Skeletal muscle tissue (tissue), 4 donors: ENCODE data around the gene LTBP1. TPM values are rescaled to one million over a fixed set of nuclear protein-coding genes. Genes with fewer than 3 reads are reported as not detected.

Experiments used
- H3K27ac ChIP-seq: one replicate; pipeline ENCODE4 v1.7.0; 2013; ENCODE audit warnings: mild to moderate bottlenecking, low read depth, low read length, inconsistent platforms
- H3K27me3 ChIP-seq, 3 donors: one replicate each; pipeline ENCODE4 v1.7.0; 2013; ENCODE audit warnings: low read length in 3 of 3; ENCODE audit not compliant: control insufficient read depth in 3 of 3, insufficient read depth in 3 of 3
- H3K36me3 ChIP-seq, 3 donors: one replicate each; pipeline ENCODE4 v1.7.0; 2013; ENCODE audit warnings: low read length in 3 of 3; ENCODE audit not compliant: control insufficient read depth in 3 of 3, insufficient read depth in 3 of 3
- H3K4me1 ChIP-seq, 3 donors: one replicate each; pipeline ENCODE4 v1.7.0; 2013; ENCODE audit warnings: low read length in 3 of 3, mild to moderate bottlenecking in 3 of 3; ENCODE audit not compliant: control insufficient read depth in 3 of 3, insufficient read depth in 3 of 3
- H3K4me3 ChIP-seq, 3 donors: one replicate each; pipeline ENCODE4 v1.7.0; 2013; ENCODE audit warnings: low read length in 3 of 3
- H3K9ac ChIP-seq, 3 donors: one replicate each; pipeline ENCODE4 v1.7.0; 2013; ENCODE audit warnings: low read length in 3 of 3, mild to moderate bottlenecking in 3 of 3, moderate library complexity in 2 of 3, low read depth in 1 of 3
- H3K9me3 ChIP-seq, 3 donors: one replicate each; pipeline ENCODE4 v1.7.0; 2013; ENCODE audit warnings: low read length in 3 of 3; ENCODE audit not compliant: control insufficient read depth in 3 of 3
- total RNA-seq: library from RNA; depleted of rRNA; stranded (reverse); fragments of >200 nt; gene quantifications from one replicate; pipeline ENCODE4 v1.2.3, GENCODE V29; 2014
- donor health status: Osteomylitis.

The LTBP1 gene
- total RNA-seq, 1 donor from 2014 or later = 78.8 TPM

- Histone ChIP-seq H3K9ac (no peak overlapping the region), H3K27ac (no peak overlapping the region), H3K9me3 (no peaks in the 10 kb centered on the region), H3K4me3 (no peak overlapping the region), H3K4me1 (peaks cover 0 to 3% (median 0%) of the 10 kb centered on the region in 3 donors), H3K36me3 (no peaks in the 10 kb centered on the region), H3K27me3 (no peaks in the 10 kb centered on the region)
Measured at GRCh38 chr2:33077844-33078243, 131.1 kb downstream of the LTBP1 start.

GRCh38 chr2:33081691-33082090 is 134.9 kb downstream of the LTBP1 start:
- no peaks in the 10 kb centered on the region for H3K27me3 ChIP-seq
- H3K4me1 ChIP-seq = peaks cover 10 to 17% (median 11%) of the 10 kb centered on the region in 3 donors
- H3K4me3 ChIP-seq = no peak overlapping the region
- H3K9me3 ChIP-seq = no peaks in the 10 kb centered on the region
- no peak overlapping the region for H3K27ac ChIP-seq
- no peaks in the 10 kb centered on the region for H3K36me3 ChIP-seq
- no peak overlapping the region for H3K9ac ChIP-seq

- H3K27me3 ChIP-seq = no peaks in the 10 kb centered on the region
- H3K27ac ChIP-seq = no peak overlapping the region
- no peak overlapping the region for H3K4me3 ChIP-seq
- H3K36me3 ChIP-seq = no peaks in the 10 kb centered on the region
- no peak overlapping the region for H3K9ac ChIP-seq
- peaks cover 10 to 17% (median 11%) of the 10 kb centered on the region in 3 donors for H3K4me1 ChIP-seq
- H3K9me3 ChIP-seq = no peaks in the 10 kb centered on the region
Measured at GRCh38 chr2:33083699-33084387, 137.1 kb downstream of the LTBP1 start.

- Histone ChIP-seq H3K27ac (no peak overlapping the region), H3K4me3 (no peak overlapping the region), H3K4me1 (peaks cover 10 to 17% (median 11%) of the 10 kb centered on the region in 3 donors), H3K9me3 (no peaks in the 10 kb centered on the region), H3K27me3 (no peaks in the 10 kb centered on the region), H3K9ac (no peak overlapping the region), H3K36me3 (no peaks in the 10 kb centered on the region)
Measured at GRCh38 chr2:33084433-33084832, 137.7 kb downstream of the LTBP1 start.

GRCh38 chr2:33085646-33086045 is 138.9 kb downstream of the LTBP1 start:
- Histone ChIP-seq H3K36me3 (no peaks in the 10 kb centered on the region), H3K27me3 (no peaks in the 10 kb centered on the region), H3K4me1 (peaks cover 10 to 17% (median 11%) of the 10 kb centered on the region in 3 donors), H3K9ac (no peak overlapping the region), H3K9me3 (no peaks in the 10 kb centered on the region), H3K4me3 (peak overlapping the region in 1 of 3 donors; percentile 55), H3K27ac (no peak overlapping the region)

- H3K4me1 ChIP-seq = peaks cover 11 to 17% (median 13%) of the 10 kb centered on the region in 3 donors
- peak overlapping the region in 1 of 3 donors; percentile 5 for H3K9ac ChIP-seq
- H3K4me3 ChIP-seq = peak overlapping the region in 2 of 3 donors; percentile 5 to 55
- no peaks in the 10 kb centered on the region for H3K9me3 ChIP-seq
- H3K36me3 ChIP-seq = no peaks in the 10 kb centered on the region
- no peaks in the 10 kb centered on the region for H3K27me3 ChIP-seq
- no peak overlapping the region for H3K27ac ChIP-seq
Measured at GRCh38 chr2:33086400-33087015, 139.8 kb downstream of the LTBP1 start.

- peaks cover 10 to 11% (median 10%) of the 10 kb centered on the region in 3 donors for H3K4me1 ChIP-seq
- no peak overlapping the region for H3K9ac ChIP-seq
- H3K36me3 ChIP-seq = no peaks in the 10 kb centered on the region
- no peak overlapping the region for H3K27ac ChIP-seq
- H3K27me3 ChIP-seq = no peaks in the 10 kb centered on the region
- H3K4me3 ChIP-seq = no peak overlapping the region
- H3K9me3 ChIP-seq = no peaks in the 10 kb centered on the region
Measured at GRCh38 chr2:33090553-33091134, 143.9 kb downstream of the LTBP1 start.

- no peaks in the 10 kb centered on the region for H3K36me3 ChIP-seq
- no peaks in the 10 kb centered on the region for H3K9me3 ChIP-seq
- H3K4me3 ChIP-seq = no peak overlapping the region
- no peak overlapping the region for H3K9ac ChIP-seq
- H3K4me1 ChIP-seq = peaks cover 0 to 3% (median 0%) of the 10 kb centered on the region in 3 donors
- no peak overlapping the region for H3K27ac ChIP-seq
- H3K27me3 ChIP-seq = no peaks in the 10 kb centered on the region
Measured at GRCh38 chr2:33091541-33092123, 144.9 kb downstream of the LTBP1 start.

GRCh38 chr2:33093283-33093993 is 146.7 kb downstream of the LTBP1 start:
- H3K27me3 ChIP-seq = no peaks in the 10 kb centered on the region
- no peak overlapping the region for H3K4me3 ChIP-seq
- no peak overlapping the region for H3K27ac ChIP-seq
- H3K4me1 ChIP-seq = peaks cover 0 to 3% (median 0%) of the 10 kb centered on the region in 3 donors
- no peaks in the 10 kb centered on the region for H3K36me3 ChIP-seq
- H3K9ac ChIP-seq = no peak overlapping the region
- no peaks in the 10 kb centered on the region for H3K9me3 ChIP-seq
